Liver (tissue), 9 donors: ENCODE results near the gene IFNG-AS1. TPM values are rescaled to one million over a fixed set of nuclear protein-coding genes. Genes with fewer than 3 reads are reported as not detected.

ENCODE experiments used
- DNase-seq: peaks from one replicate; pipeline ENCODE4 v3.0.0-alpha.2; 2017; ENCODE audit warnings: low spot score
- H3K27ac ChIP-seq, 2 donors: one replicate each; pipeline ENCODE4 v1.7.0; 2013; ENCODE audit warnings: inconsistent platforms in 2 of 2, low read length in 2 of 2, control low read depth in 1 of 2, low read depth in 1 of 2, mild to moderate bottlenecking in 1 of 2
- H3K27me3 ChIP-seq, 4 donors: one replicate each; pipeline versions ENCODE4 v1.6.1 to v1.7.0; 2013; ENCODE audit warnings: low read length in 3 of 4, inconsistent platforms in 1 of 4, mild to moderate bottlenecking in 1 of 4, moderate library complexity in 1 of 4; ENCODE audit not compliant: control insufficient read depth in 4 of 4, insufficient read depth in 4 of 4
- H3K36me3 ChIP-seq, 4 donors: one replicate each; pipeline versions ENCODE4 v1.6.1 to v1.7.0; 2013; ENCODE audit warnings: low read length in 3 of 4, mild to moderate bottlenecking in 3 of 4, low read depth in 1 of 4, moderate library complexity in 1 of 4; ENCODE audit not compliant: control insufficient read depth in 4 of 4, insufficient read depth in 3 of 4
- H3K4me1 ChIP-seq, 4 donors: one replicate each; pipeline versions ENCODE4 v1.6.1 to v1.7.0; 2013; ENCODE audit warnings: low read length in 3 of 4, mild to moderate bottlenecking in 3 of 4, moderate library complexity in 1 of 4; ENCODE audit not compliant: control insufficient read depth in 4 of 4, insufficient read depth in 4 of 4
- H3K4me3 ChIP-seq, 3 donors: one replicate each; pipeline versions ENCODE4 v1.6.1 to v1.7.0; 2013; ENCODE audit warnings: low read length in 3 of 3, control low read depth in 1 of 3, low read depth in 1 of 3, mild to moderate bottlenecking in 1 of 3
- H3K9ac ChIP-seq, 2 donors: one replicate each; pipeline ENCODE4 v1.7.0; 2013; ENCODE audit warnings: low read length in 2 of 2, mild to moderate bottlenecking in 2 of 2, moderate library complexity in 2 of 2, control low read depth in 1 of 2, low read depth in 1 of 2
- H3K9me3 ChIP-seq, 4 donors: one replicate each; pipeline versions ENCODE4 v1.6.1 to v1.7.0; 2013; ENCODE audit warnings: low read length in 3 of 4; ENCODE audit not compliant: control insufficient read depth in 4 of 4
- CTCF ChIP-seq: fragments of 150-350 bp; IDR thresholded peaks from 2 replicates; pipeline ENCODE4 v1.5.1; 2017; ENCODE audit warnings: improper control_type of control experiment, low read depth, low read length; ENCODE audit not compliant: missing input control
- EGR1 ChIP-seq, 2 donors: IDR thresholded peaks; 2 replicates each; pipeline ENCODE4 v1.6.1; 2016 to 2018; ENCODE audit warnings: antibody characterized with exemption in 2 of 2, low read depth in 2 of 2
- FOXA2 ChIP-seq: IDR thresholded peaks from 2 replicates; pipeline ENCODE4 v1.6.1; 2016; ENCODE audit warnings: antibody characterized with exemption
- HNF4A ChIP-seq, 2 donors: conservative IDR thresholded peaks; 2 replicates each; pipeline ENCODE4 v1.6.1; 2016; ENCODE audit warnings: antibody characterized with exemption in 2 of 2, mild to moderate bottlenecking in 2 of 2
- HNF4G ChIP-seq: IDR thresholded peaks from 2 replicates; pipeline ENCODE4 v1.6.1; 2016; ENCODE audit warnings: antibody characterized with exemption
- MAX ChIP-seq: IDR thresholded peaks from 2 replicates; pipeline ENCODE4 v1.6.1; 2016; ENCODE audit warnings: antibody characterized with exemption
- REST ChIP-seq: IDR thresholded peaks from 2 replicates; pipeline ENCODE4 v1.6.1; 2016; ENCODE audit warnings: antibody characterized with exemption, mild to moderate bottlenecking
- SP1 ChIP-seq: IDR thresholded peaks from 2 replicates; pipeline ENCODE4 v1.6.1; 2018; ENCODE audit warnings: antibody characterized with exemption, mild to moderate bottlenecking
- TAF1 ChIP-seq: conservative IDR thresholded peaks from 2 replicates; pipeline ENCODE4 v1.6.1; 2016; ENCODE audit warnings: antibody characterized with exemption, mild to moderate bottlenecking
- YY1 ChIP-seq: IDR thresholded peaks from 2 replicates; pipeline ENCODE4 v1.6.1; 2016; ENCODE audit warnings: antibody characterized with exemption, mild to moderate bottlenecking
- ZBTB33 ChIP-seq: IDR thresholded peaks from 2 replicates; pipeline ENCODE4 v1.6.1; 2016; ENCODE audit warnings: antibody characterized with exemption
- WGBS: extraction: QIAGEN DNeasy Blood & Tissue Kit; methylation state at CpG from one replicate; pipeline ENCODE4 v1.1.7; 2013; 5-methylcytosine and 5-hydroxymethylcytosine counted together
- polyA plus RNA-seq, 2 donors: library from polyadenylated mRNA; stranded (reverse) in 1 of 2; unstranded in 1 of 2; fragments of 200-250 nt in 1 of 2; fragments of >200 nt in 1 of 2; fragmentation: Nextera tagmentation in 1 of 2; extraction: Ambion mirVana in 1 of 2; gene quantifications; one replicate each; pipeline versions ENCODE4 v1.2.1 to v1.2.3, GENCODE V29; 2013 to 2015
- total RNA-seq, 2 donors: library from RNA; depleted of rRNA; stranded (reverse); fragments of >200 nt; gene quantifications; one replicate each; pipeline ENCODE4 v1.2.3, GENCODE V29; 2014
- donor health status: healthy.
- donor health status: healthy.
- donor health status: healthy.
- donor health status: healthy.
- donor health status: healthy.

Gene IFNG-AS1
- total and polyA plus RNA-seq, 4 donors: 0.24 to 1.0 TPM; not detected in 2

- Histone ChIP-seq H3K27ac (no peak overlapping the region), H3K4me1 (peaks cover 0 to 8% (median 2%) of the 10 kb centered on the region in 4 donors), H3K36me3 (no peaks in the 10 kb centered on the region), H3K9ac (no peak overlapping the region), H3K27me3 (no peaks in the 10 kb centered on the region), H3K4me3 (no peak overlapping the region), H3K9me3 (no peaks in the 10 kb centered on the region)
- 87% methylated on average over 2 of the region's 2 CpGs for WGBS
- no peak for DNase-seq
- TF ChIP-seq YY1: no peak
- no peak for TF ChIP-seq CTCF
- no peak for TF ChIP-seq TAF1
- TF ChIP-seq REST: no peak
Measured at GRCh38 chr12:68011882-68012207, 22.6 kb downstream of the IFNG-AS1 start.

- TF ChIP-seq MAX: no peak
- TF ChIP-seq HNF4G: no peak
- TF ChIP-seq TAF1: no peak
- no peak for TF ChIP-seq REST
- TF ChIP-seq SP1: no peak
- no peak for TF ChIP-seq ZBTB33
- no peak for TF ChIP-seq CTCF
- no peak for TF ChIP-seq HNF4A (conservative IDR thresholded peaks at IDR 0.05)
- no peak for TF ChIP-seq FOXA2
- no peak for TF ChIP-seq EGR1 (IDR thresholded peaks at IDR 0.05; ENCODE audit: low read depth in 2 of 2)
- Histone ChIP-seq H3K9me3 (no peaks in the 10 kb centered on the region), H3K36me3 (no peaks in the 10 kb centered on the region), H3K9ac (no peak overlapping the region), H3K27me3 (no peaks in the 10 kb centered on the region), H3K4me3 (no peak overlapping the region), H3K27ac (no peak overlapping the region), H3K4me1 (peaks cover 0 to under 1% (median under 1%) of the 10 kb centered on the region in 4 donors)
- WGBS: 83% methylated on average over 2 of the region's 2 CpGs
- no peak for DNase-seq
Measured at GRCh38 chr12:68012712-68013111, 23.5 kb downstream of the IFNG-AS1 start.
